Thyroid gland (tissue), 4 donors: ENCODE results near the gene SFRP5.

ENCODE experiments used
- CTCF ChIP-seq, 6 experiments: fragments of 200-600 bp in 3 of 6; fragments of 450-650 bp in 3 of 6; sonication (generic) in 3 of 6; IDR thresholded peaks; one replicate each; pipeline ENCODE4 v1.5.1; 2016 to 2019; ENCODE audit warnings: antibody characterized with exemption in 6 of 6, mild to moderate bottlenecking in 2 of 6, inconsistent platforms in 1 of 6, moderate library complexity in 1 of 6
- POLR2A ChIP-seq, 2 donors: fragments of 450-650 bp; IDR thresholded peaks; one replicate each; pipeline ENCODE4 v1.6.1; 2017; ENCODE audit warnings: antibody characterized with exemption in 2 of 2, mild to moderate bottlenecking in 2 of 2, moderate library complexity in 1 of 2

DNA sequence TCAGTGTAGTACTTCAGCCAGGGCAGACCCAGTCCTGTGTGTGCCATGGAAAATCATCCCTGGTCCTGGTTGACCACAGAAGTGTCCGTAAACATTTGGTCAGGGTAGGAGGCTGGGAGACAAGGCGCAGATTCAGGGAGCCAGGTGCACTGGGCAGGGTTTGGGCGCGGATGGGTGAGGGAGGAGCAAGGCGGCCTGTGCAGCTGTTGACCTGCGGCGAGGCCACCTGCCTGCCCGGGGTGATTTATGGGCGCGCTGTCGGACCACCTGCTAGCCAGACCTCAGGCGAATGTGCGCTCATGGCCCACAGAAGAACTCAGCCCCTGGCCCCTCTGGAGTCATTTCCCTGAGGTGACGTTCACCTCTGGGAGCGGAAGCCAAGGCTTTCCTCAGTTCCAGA lies 6.6 kb downstream of the SFRP5 start:
- no peak for TF ChIP-seq CTCF (IDR thresholded peaks at IDR 0.05)
- no peak for TF ChIP-seq POLR2A (IDR thresholded peaks at IDR 0.05)
